Skin of body (tissue), 2 donors: ENCODE measurements around the gene SPDYE17. TPM values are rescaled to one million over a fixed set of nuclear protein-coding genes. Genes with fewer than 3 reads are reported as not detected.
"Not testable (repeated sequence)": the region's sequence is repeated elsewhere in the genome, so short reads cannot be mapped to it uniquely, and the experiment has no call there.

ENCODE experiments used
- DNase-seq: peaks from one replicate; lab custom pipeline; 2025; lab: John Stamatoyannopoulos, UW
- total RNA-seq: library from RNA; depleted of rRNA; stranded (reverse); fragments of >200 nt; gene quantifications from one replicate; pipeline ENCODE4 v1.2.3, GENCODE V29; 2014

Gene SPDYE17
- total RNA-seq, 1 donor from 2014 or later = not detected

DNA sequence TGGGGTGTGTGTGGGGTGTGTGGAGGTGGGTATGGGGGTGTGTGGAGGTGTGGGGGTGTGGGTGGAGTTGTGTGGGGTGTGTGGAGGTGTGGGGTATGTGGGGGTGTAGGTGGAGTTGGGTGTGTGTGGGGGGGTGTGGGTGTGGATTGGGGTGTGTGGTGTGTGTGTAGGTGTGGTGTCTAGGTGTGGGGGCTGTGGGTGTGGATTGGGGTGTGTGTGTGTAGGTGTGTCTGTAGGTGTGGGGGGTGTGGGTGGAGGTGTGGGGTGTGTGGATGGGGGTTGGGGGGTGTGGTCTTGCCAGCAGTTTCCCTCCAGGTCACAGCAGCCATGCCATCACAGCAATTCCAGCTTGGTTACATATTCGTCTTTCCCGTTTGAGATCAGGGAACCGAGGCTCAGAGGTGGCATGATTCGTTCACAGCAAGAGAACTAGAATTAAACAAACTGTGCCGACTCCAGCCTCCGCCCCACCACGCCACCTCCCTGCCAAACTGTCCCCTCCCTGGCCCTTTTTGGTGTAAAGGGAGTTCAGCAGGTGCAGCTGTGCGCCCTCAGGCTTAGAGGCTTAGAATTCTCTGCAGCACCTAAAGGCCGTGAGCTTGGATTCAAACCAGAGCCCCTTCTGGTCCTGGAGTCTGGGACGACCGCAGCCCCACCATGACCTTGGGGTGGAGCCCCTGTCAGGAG lies 33.3 kb downstream of the SPDYE17 start:
- DNase-seq = not testable (repeated sequence)

DNA sequence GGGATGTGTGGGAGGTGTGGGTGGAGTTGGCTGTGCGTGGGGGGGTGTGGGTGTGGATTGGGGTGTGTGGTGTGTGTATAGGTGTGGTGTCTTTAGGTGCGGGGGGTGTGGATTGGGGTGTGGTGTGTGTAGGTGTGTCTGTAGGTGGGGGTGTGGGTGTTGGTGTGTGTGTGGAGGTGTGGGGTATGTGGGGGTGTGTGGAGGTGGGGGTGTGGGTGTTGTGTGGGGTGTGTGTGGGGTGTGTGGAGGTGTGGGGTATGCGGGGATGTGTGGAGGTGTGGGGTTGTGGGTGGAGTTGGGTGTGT lies 33.9 kb downstream of the SPDYE17 start:
- DNase-seq = no peak

DNA sequence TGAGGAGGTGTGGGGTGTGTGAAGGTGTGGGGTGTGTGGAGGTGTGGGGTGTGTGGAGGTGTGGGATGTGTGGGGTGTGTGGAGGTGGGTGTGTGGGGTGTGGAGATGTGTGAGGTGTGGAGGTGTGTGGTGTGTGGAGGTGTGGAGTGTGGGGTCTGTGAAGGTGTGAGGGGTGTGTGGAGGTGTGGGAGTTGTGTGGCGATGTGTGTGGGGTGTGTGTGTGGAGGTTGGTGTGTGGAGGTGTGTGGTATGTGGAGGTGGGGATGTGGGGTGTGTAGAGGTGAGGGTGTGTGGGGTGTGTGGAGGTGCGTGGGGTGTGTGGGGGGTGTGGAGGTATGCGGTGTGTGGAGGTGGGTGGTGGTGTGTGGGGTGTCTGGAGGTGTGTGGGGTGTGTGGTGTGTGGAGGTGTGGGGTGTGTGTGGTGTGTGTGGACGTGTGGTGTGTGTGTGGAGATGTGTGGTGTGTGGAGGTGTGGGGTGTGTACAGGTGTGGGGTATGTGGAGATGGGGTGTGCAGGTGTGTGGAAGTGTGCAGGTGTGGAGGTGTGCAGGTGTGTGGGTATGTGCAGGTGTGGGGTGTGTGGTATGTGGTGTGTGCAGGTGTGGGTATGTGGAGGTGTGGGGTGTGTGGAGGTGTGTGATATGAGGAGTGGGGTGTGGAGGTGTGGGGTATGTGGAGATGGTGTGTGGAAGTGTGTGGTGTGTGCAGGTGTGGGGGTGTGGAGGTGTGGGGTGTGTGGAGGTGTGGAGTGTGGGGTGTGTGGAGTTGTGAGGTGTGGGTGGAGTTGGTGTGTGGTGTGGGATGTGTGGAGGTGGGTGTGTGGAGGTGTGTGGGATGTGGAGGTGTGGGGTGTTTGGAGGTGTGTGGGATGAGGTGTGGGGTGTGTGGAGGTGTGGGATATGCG lies 34.5 kb downstream of the SPDYE17 start:
- DNase-seq = no peak

DNA sequence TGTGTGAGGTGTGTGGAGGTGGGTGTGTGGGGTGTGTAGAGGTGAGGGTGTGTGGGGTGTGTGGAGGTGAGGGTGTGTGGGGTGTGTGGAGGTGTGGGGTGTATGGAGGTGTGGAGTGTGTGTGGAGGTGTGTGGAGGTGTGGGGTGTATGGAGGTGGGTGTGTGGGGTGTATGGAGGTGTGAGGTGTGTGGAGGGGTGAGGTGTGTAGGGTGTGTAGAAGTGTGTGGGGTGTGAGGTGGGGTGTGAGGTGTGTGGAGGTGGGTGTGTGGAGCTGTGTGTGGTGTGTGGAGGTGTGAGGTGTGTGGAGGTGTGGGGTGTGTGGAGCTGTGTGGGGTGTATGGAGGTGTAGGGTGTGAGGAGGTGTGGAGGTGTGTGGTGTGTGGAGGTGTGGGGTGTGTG lies 35.2 kb downstream of the SPDYE17 start:
- DNase-seq = not testable (repeated sequence)

DNA sequence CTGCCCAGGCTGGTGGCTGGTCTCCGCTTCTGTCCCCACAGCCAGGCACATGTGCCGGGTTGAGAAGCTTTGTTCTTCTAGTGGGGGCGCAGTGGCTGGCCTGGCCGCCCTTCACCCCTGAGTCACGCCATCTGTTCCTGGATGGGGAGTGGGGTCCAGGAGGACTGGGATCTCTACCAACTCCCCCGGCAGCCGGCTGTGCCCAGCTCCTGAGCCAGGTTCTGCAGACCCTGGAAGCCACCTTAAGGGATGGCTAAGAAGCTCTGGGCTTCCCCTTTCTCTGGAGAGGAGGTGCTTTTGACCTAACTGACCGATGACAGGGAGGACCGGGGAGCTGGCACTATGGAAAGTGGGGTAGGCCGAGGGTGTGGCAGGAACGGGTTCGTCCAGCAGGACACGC lies 37.9 kb downstream of the SPDYE17 start:
- DNase-seq = not testable (repeated sequence)

DNA sequence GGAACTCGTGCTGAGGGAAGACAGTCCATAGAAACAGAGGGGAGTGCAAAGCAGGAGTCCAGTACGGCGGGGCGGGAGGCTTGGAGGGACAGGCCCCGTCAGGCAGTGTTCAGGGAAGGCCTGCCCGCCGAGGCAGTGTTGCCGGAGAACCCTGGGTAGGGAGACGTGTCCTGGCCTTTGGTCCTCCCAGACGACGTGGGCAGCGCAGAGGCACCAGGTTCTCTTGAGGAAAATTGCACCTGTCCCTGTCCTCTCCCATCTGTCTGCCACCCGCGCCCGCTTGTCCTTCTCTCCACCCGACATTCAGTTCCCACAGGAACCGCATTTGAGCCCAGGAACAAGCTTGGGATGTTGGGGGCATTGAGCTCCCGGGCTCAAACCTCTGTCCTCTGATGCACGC lies 38.3 kb downstream of the SPDYE17 start:
- DNase-seq = not testable (repeated sequence)

DNA sequence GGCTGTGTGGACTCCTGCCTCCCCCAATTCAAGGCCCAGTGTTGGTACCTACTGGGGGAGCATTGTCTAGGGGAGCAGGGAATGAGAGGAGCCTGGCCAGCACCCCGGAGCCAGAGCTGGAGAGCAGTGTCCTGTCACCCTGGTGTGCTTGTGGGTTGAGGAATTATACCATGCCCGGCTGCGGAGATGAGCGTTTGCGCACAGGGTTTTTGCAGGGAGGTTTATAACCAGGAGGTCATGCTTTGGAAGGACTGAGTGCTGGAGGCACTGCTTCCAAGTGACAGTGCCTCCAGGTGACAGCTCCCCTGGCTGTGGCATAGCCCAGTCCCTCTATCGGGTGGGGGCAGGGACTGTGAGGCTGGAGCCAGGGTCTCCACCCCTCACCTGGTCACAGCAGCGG lies 39.3 kb downstream of the SPDYE17 start:
- DNase-seq = not testable (repeated sequence)

DNA sequence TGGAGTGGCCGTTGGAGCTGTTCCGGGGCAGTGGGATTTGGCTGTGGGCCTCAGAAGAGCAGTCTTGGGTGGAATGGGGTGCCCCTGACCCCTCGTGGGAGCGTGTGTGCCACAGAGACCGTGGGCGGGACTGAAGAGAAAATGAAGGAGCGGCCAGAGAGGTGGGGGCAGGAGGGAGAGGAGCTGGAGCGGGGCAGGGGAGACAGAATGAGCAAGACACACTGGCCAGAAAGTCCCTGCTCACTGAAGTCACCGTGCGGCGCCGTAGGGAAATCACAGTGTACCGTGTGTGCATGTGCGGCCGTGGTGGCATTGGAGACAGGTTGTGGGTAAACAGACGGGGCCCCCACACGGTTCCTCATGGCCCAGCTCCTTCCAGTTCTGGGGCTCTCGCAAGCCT lies 40.0 kb downstream of the SPDYE17 start:
- DNase-seq = not testable (repeated sequence)

DNA sequence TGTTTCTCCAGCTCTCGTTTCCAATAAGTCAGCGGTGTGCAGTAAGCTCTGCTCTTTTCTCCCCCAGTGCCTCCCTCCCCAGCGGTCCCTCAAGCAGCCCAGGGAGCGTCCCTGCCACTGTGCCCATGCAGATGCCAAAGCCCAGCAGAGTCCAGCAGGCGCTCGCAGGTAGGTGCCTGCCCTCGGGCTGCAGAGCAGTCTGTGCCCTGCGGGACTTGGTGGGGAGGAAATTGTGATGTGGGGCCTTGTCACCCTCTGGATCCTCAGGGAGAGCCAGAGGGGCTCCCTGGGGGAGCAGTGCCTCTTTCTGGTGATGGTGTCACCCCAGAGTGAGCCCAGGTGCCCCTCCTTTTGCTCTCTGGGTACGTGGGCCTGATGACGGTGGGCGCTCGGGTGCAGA lies 42.0 kb downstream of the SPDYE17 start:
- DNase-seq = not testable (repeated sequence)

DNA sequence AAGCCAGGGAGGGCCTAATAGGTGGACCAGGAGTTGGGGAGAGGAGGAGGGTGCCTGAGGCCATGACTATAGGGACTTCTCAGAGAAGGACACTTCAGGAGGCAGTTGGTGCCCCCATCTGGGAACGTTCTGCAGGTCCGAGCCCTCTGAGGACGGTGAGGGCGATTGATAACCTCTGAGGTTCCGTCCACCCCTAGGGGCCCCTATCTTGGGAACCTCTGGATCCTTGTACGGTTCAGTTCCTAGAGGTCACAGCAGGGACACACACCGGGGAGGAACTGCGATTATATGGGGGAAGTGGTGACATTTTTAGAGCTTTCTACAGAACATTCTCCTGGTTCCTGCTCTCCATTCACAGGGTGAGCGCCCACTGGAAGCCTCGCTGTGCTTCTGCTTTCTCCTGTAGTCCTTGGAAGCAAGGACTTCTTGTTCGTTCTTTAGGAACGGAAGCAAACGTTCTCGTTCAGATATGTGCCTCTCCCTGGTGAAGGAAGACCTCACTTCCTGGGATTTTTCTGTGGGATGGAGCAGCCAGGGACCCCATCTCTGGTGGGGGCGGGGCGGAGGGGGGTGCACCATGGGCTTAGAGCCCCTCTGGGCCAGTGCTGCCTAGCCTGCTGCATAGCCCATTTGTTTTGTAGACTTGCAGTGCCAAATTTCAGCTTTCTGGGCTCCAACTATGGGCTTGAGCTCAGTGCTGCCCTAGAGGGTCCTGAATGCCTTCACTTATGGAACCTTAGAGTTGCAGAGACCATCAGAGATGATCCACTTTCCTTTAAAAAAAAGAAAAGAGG lies 46.0 kb downstream of the SPDYE17 start:
- DNase-seq = not testable (repeated sequence)

DNA sequence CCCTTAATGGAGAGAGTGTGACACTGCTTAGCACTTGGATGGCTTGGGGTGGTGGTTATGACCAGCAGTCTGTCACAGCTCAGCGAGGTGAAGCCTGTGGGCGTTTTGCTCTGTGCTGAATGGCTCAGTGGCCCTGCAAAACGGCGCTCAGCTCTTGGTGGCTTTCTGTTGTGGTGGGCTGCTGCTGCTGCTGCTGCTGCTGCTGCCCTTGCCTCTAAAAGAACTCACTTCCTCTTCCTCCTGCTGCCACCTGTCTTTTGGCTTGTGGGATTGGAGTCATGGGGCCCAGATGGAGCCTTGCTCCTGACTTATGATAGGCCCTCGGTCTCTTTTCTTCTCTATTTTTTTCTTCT lies 47.4 kb downstream of the SPDYE17 start:
- not testable (repeated sequence) for DNase-seq

DNA sequence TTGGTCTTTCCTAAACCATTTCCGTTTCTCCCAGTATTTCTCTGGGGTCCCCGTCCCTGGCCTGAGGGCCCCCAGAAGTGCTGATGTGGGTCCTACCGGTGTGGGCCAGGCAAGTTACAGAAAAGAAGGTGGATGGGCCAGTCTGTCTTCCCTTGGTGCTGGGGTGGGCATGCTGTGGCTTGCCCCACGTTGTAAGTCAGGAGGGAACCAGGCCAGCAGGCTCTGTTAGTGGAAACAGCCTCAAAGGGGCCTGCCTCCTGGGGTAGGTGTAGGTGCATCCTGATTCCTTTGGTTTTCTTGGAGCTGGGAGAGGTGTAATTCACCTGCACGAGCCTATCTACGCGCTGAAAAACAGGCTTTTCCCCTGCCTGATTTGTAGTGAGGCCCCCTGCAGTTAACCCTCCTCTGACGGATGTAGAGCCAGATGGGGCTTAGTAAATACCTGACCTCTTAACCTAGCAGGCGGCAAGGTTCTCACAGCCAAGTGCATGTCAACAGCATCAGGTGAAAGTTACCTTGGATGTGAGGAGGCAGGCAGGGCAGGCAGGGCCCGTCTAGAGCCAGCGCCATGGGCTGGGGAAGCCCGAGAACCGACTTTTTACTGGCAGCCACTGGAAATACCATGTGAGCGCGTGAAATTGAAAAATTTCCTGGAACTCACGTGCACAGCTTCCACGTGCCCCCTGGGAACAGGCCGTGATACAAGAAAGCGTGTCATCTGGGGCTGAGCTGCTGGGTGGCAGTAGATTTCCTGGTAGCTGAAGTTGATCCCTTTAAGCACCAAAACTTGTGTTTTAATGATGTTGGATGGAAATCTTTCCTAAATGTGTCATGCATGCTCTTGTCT lies 48.0 kb downstream of the SPDYE17 start:
- DNase-seq = not testable (repeated sequence)

DNA sequence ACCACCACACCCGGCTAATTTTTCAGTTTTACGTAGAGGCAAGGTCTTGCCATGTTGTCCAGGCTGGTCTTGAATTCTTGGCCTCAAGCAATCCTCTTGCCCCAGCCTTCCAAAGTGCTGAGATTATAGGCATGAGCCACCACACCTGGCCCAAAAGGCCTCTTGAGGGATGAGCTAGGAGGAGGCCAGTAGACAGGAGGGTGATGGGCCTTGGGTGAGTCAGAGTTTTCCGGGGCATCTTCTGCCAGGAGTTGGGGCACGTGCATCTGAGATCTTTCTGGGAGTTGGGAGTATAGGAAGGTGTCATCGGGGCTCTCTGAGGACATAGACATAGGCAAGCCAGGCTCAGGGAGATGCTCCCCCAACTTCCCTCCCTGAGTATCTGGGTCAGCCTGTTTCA lies 48.8 kb downstream of the SPDYE17 start:
- DNase-seq = not testable (repeated sequence)

DNA sequence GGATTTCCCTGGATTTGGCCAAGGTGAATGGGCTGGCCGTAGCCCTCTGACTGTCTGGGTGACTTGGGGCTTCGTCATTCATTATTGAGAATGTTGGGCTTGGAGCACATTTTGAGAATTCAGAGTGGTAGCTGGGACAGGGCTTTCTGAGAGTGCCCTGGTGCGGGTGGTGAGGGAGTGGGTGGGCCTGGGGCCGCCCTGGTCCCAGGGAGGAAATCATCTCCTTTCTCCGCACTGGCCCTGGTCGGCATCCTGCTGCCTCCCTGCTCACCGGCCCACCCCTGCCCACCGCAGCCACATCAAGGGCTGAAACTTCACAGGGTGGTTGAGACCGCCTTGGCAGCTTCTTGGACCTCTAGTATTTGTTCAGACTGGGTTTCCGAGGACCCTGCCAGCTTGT lies 49.7 kb downstream of the SPDYE17 start:
- DNase-seq = not testable (repeated sequence)

DNA sequence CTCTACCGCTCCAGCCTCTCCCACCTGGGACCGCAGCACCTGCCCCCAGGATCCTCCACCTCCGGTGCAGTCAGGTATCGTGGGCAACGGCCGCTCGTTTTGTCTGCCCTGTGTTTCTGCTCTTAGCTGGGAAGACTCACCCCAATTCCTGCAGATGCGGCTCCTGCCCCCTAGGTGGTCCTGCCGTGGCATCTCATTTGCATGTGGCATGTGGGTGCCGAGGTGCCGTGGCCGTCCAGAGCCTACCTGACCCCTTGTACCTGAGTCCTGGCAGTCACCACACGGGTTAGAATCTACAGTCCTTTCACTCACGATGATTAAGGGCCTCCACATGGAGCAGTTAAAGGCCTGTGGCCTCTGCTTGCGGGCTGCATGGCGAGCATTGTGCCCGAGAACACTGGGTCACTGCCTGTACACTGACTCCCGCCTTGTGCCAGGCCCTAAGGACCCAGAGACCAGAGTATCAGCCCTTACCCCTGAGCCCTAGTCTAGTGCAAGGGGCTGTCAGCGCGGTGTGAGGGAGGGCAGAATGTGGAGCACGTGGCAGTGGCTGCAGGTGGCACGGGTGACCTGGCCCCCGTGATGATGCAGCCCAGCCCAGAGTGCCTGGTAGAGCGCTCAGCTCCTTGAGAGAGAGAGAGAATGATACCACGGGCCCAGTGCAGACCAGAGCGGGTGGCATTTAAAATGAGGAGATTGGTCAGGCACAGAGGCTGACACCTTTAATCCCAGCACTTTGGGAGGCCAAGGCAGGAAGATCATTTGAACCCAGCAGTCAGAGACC lies 50.8 kb downstream of the SPDYE17 start:
- DNase-seq = not testable (repeated sequence)

DNA sequence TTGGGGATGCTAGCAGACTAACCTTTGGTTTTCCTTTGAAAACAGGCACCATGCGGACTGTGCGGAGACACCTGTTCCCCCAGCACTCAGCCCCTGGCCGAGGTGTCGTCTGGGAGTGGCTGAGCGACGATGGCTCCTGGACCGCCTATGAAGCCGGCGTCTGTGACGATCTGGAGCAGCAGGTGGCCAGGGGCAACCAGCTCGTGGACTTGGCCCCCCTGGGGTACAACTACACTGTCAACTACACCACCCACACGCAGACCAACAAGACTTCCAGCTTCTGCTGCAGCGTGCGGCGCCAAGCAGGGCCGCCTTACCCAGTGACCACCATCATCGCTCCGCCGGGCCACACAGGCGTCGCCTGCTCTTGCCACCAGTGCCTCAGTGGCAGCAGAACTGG lies 51.6 kb downstream of the SPDYE17 start:
- not testable (repeated sequence) for DNase-seq

DNA sequence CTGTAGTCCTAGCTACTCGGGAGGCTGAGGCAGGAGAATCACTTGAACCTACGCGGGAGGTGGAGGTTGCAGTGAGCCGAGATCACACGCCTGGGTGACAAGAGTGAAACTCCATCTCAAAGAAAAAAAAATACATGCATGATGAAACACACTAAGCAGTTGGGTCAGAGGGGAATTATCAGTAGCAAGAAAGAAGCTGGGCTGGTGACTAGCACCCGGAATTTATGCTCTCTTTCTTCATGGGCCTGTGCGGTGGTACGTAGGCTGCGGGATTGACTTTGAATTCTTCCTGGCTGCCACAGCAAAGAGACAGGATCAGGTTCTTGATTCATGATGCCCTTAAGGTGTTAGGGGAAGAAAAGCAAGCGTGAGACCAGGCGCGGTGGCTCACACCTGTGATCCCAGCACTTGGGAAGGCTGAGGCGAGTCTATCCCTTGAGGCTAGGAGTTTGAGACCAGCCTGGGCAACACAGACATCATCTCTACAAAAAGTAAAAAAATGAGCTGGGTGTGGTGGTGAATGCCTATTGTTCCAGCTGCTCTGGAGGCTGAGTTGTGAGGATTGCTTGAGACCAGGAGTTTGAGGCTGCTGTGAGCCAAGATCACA lies 54.3 kb downstream of the SPDYE17 start:
- not testable (repeated sequence) for DNase-seq

DNA sequence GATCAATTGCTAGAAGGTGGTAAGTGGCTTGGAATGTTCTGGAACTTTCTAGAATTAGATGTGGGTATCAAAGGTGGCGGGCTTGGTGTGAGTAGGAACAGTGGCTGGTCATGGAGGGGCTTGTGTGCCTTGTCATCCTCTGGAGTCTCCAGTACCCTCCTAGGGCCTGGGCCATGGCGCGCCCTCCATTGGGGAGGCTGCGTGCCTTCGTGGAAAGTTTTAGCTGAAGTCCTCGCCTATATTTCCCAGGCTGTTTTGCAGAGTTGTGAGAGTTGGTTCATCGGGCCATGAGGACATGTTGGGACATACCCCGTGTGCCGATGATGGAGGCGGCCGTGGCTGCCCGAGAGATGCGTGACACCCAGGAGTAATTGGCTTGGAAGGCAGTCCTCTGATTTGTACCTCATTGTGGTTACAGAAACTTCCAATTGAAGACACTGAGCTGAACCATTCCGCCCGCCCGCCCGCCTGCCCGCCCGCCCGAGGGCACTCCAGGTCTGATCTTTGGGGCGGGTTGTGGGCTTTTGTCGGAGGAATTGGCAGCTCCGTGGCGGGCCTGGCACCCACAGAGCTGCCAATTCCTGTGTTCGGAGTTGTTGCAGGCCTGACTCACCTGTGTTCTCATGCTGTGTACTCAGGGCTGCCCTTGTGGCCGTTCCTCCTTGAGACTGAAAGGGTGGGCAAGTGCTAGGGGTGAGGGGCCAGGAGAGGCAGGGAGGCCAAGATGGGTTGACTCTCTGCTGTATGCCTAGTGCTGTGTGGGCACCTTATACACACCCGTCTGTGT lies 57.2 kb downstream of the SPDYE17 start:
- not testable (repeated sequence) for DNase-seq

DNA sequence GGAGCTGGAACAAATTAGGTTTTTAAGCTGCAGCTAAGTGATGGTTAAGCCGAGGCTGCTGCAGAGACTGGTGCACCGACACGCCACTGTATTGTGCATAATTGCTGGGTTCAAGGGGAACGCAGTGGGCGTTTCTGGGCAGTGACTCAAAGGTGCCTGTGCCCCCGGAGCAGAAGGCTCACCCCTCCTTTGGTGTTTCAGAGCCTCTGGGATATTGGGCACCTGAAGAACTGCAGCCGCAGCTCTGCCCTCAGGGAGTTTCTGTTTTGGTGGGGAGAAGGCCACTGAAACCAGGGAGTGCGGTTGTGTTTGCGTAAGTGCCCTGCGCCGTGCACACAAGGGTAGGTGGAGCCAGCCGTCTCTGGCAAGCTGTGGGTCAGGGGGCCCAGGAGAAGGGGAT lies 57.8 kb downstream of the SPDYE17 start:
- not testable (repeated sequence) for DNase-seq
